HCT116 (cell line): ENCODE results near the gene CDH1. TPM values are rescaled to one million over a fixed set of nuclear protein-coding genes. Genes with fewer than 3 reads are reported as not detected.
A peak's percentile ranks its signal among the peaks of the same experiment; 100 is the strongest.

ENCODE experiments used
- ATAC-seq: fragments of 200-7000 bp; cut with Tn5 transposase; 2 replicates; pipeline ENCODE4 v1.9.1; 2020; ENCODE audit warnings: mild to moderate bottlenecking, moderate library complexity
- BruUV-seq: library from RNA; stranded (reverse); fragments of 400-500 nt; replicated peaks from 2 replicates; lab custom pipeline; 2021; lab: Mats Ljungman, UMichigan
- CTCF ChIA-PET: fragments of 300-600 bp; sonication (Branson Sonifier 250); formaldehyde crosslinking; loops from one replicate; lab custom pipeline; 2021; ENCODE audit warnings: antibody characterized with exemption; lab: Charles Lee
- POLR2A ChIA-PET: fragments of 300-600, 350-600 bp; sonication (Branson Sonifier 250); formaldehyde crosslinking; loops from one replicate; lab custom pipeline; 2021; ENCODE audit warnings: antibody characterized with exemption; lab: Charles Lee
- RAD21 ChIA-PET, 2 experiments: fragments of 300-600 bp; sonication (Branson Sonifier 250); formaldehyde crosslinking; loops; one replicate each; lab custom pipeline; 2023; ENCODE audit warnings: low total read pairs in 2 of 2; ENCODE audit not compliant: uncharacterized antibody in 2 of 2, unreplicated experiment in 2 of 2, low non-redundant PET in 1 of 2; lab: Charles Lee
- DNase-seq: peaks from one replicate; pipeline ENCODE4 v3.0.0-alpha.2; 2010; ENCODE audit warnings: low read depth, low spot score
- H2AFZ ChIP-seq: fragments of 200-600 bp; shearing (Covaris generic), sonication (generic); 2 replicates; pipeline ENCODE4 v1.6.1; 2017; ENCODE audit warnings: low read depth, mixed run types, mixed read lengths, antibody characterized with exemption, low read length; ENCODE audit not compliant: poor library complexity, severe bottlenecking
- H3K27ac ChIP-seq: 2 replicates; pipeline ENCODE4 v1.5.1; 2012; ENCODE audit warnings: low read depth, low read length
- H3K27me3 ChIP-seq: fragments of 200-600 bp; sonication (generic); 2 replicates; pipeline ENCODE4 v1.6.1; 2016; ENCODE audit warnings: mixed run types, low read length, mixed read lengths; ENCODE audit not compliant: insufficient read depth
- H3K36me3 ChIP-seq, 2 experiments: fragments of 200-500 bp in 1 of 2; fragments of 200-600 bp in 1 of 2; sonication (Bioruptor generic) in 1 of 2; sonication (generic) in 1 of 2; 2 replicates each; pipeline versions ENCODE4 v1.5.1 to v1.6.1; 2014 to 2016; ENCODE audit warnings: low read length in 2 of 2, inconsistent platforms in 1 of 2, mixed read lengths in 1 of 2, mixed run types in 1 of 2; ENCODE audit not compliant: insufficient read depth in 2 of 2, control insufficient read depth in 1 of 2
- H3K4me1 ChIP-seq, 2 experiments: fragments of 200-600 bp in 1 of 2; sonication (generic) in 1 of 2; 2 replicates each; pipeline versions ENCODE4 v1.5.1 to v1.6.1; 2012 to 2017; ENCODE audit warnings: low read length in 2 of 2, inconsistent platforms in 1 of 2, mild to moderate bottlenecking in 1 of 2, mixed read lengths in 1 of 2, mixed run types in 1 of 2, moderate library complexity in 1 of 2; ENCODE audit not compliant: insufficient read depth in 2 of 2, control insufficient read depth in 1 of 2
- H3K4me2 ChIP-seq: fragments of 200-600 bp; sonication (generic); 2 replicates; pipeline ENCODE4 v1.6.1; 2017; ENCODE audit warnings: mixed run types, low read length, mixed read lengths
- H3K4me3 ChIP-seq, 2 experiments: fragments of 200-600 bp in 1 of 2; sonication (generic) in 1 of 2; replicated peaks in 1 of 2; 2 replicates each; pipeline ENCODE4 v1.5.1; 2011 to 2016; ENCODE audit warnings: low read length in 2 of 2, control low read depth in 1 of 2, low read depth in 1 of 2, mild to moderate bottlenecking in 1 of 2, mixed read lengths in 1 of 2, mixed run types in 1 of 2
- H3K79me2 ChIP-seq: fragments of 200-600 bp; sonication (generic); 2 replicates; pipeline ENCODE4 v1.6.1; 2017; ENCODE audit warnings: mild to moderate bottlenecking, mixed run types, low read length, moderate library complexity, mixed read lengths; ENCODE audit not compliant: insufficient read depth
- H3K9ac ChIP-seq: fragments of 200-600 bp; sonication (generic); 2 replicates; pipeline ENCODE4 v1.6.1; 2016; ENCODE audit warnings: low read length, mixed read lengths
- H3K9me2 ChIP-seq: fragments of 200-600 bp; sonication (generic), shearing (Covaris generic); 2 replicates; pipeline ENCODE4 v1.6.1; 2017; ENCODE audit warnings: mixed run types, mild to moderate bottlenecking, moderate library complexity; ENCODE audit not compliant: insufficient read depth
- H3K9me3 ChIP-seq, 2 experiments: fragments of 200-500 bp in 1 of 2; fragments of 200-600 bp in 1 of 2; sonication (Bioruptor generic) in 1 of 2; sonication (generic) in 1 of 2; 2 replicates each; pipeline ENCODE4 v1.6.1; 2014 to 2017; ENCODE audit warnings: low read length in 2 of 2, mixed read lengths in 2 of 2, inconsistent platforms in 1 of 2, low read depth in 1 of 2, mild to moderate bottlenecking in 1 of 2, mixed run types in 1 of 2, moderate library complexity in 1 of 2; ENCODE audit not compliant: control insufficient read depth in 1 of 2, insufficient read depth in 1 of 2
- H4K20me1 ChIP-seq: fragments of 200-600 bp; sonication (generic), shearing (Covaris generic); 2 replicates; pipeline ENCODE4 v1.6.1; 2017; ENCODE audit warnings: mixed run types, mild to moderate bottlenecking, moderate library complexity; ENCODE audit not compliant: insufficient read depth
- ATF3 ChIP-seq: IDR thresholded peaks from 2 replicates; pipeline ENCODE4 v1.6.1; 2012
- CBX3 ChIP-seq: IDR thresholded peaks from 2 replicates; pipeline ENCODE4 v1.6.1; 2012; ENCODE audit warnings: low read depth
- CTCF ChIP-seq, 3 experiments: fragments of 200-600 bp in 1 of 3; sonication (generic) in 1 of 3; IDR thresholded peaks in 2 of 3; conservative IDR thresholded peaks in 1 of 3; 2 replicates each; pipeline ENCODE4 v1.5.1; 2012 to 2017; ENCODE audit warnings: low read depth in 2 of 3, low read length in 2 of 3, antibody characterized with exemption in 1 of 3, borderline replicate concordance in 1 of 3, control low read depth in 1 of 3, mild to moderate bottlenecking in 1 of 3, mixed read lengths in 1 of 3, mixed run types in 1 of 3, moderate library complexity in 1 of 3; ENCODE audit not compliant: insufficient read depth in 1 of 3
- EGR1 ChIP-seq: IDR thresholded peaks from 2 replicates; pipeline ENCODE4 v1.6.1; 2012; ENCODE audit warnings: low read depth
- ELF1 ChIP-seq: IDR thresholded peaks from 2 replicates; pipeline ENCODE4 v1.6.1; 2012; ENCODE audit warnings: low read depth, borderline replicate concordance
- EZH2 ChIP-seq: fragments of 200-600 bp; sonication (generic); IDR thresholded peaks from 2 replicates; pipeline ENCODE4 v1.6.1; 2017; ENCODE audit warnings: antibody characterized with exemption, mixed run types
- FOSL1 ChIP-seq: IDR thresholded peaks from 2 replicates; pipeline ENCODE4 v1.6.1; 2012; ENCODE audit warnings: low read depth
- JUND ChIP-seq: IDR thresholded peaks from 2 replicates; pipeline ENCODE4 v1.6.1; 2012
- MAX ChIP-seq: IDR thresholded peaks from 2 replicates; pipeline ENCODE4 v1.6.1; 2012
- POLR2AphosphoS5 ChIP-seq: IDR thresholded peaks from 2 replicates; pipeline ENCODE4 v1.6.1; 2011; ENCODE audit warnings: mild to moderate bottlenecking, low read depth, low read length, moderate library complexity
- RAD21 ChIP-seq: IDR thresholded peaks from 2 replicates; pipeline ENCODE4 v1.6.1; 2012; ENCODE audit warnings: low read depth, mild to moderate bottlenecking
- SIN3A ChIP-seq: IDR thresholded peaks from 2 replicates; pipeline ENCODE4 v1.6.1; 2012; ENCODE audit warnings: low read depth
- SRF ChIP-seq: IDR thresholded peaks from 2 replicates; pipeline ENCODE4 v1.6.1; 2012; ENCODE audit warnings: low read depth
- TCF7L2 ChIP-seq: IDR thresholded peaks from 2 replicates; pipeline ENCODE4 v1.7.0; 2011; ENCODE audit warnings: borderline replicate concordance, inconsistent platforms; ENCODE audit not compliant: insufficient read depth, insufficient read length; ENCODE audit errors: extremely low read depth
- YY1 ChIP-seq: IDR thresholded peaks from 2 replicates; pipeline ENCODE4 v1.6.1; 2011; ENCODE audit warnings: low read length, low read depth, moderate library complexity, mild to moderate bottlenecking; ENCODE audit not compliant: insufficient replicate concordance; ENCODE audit errors: extremely low read depth
- ZBTB33 ChIP-seq: IDR thresholded peaks from 2 replicates; pipeline ENCODE4 v1.6.1; 2011; ENCODE audit warnings: mild to moderate bottlenecking, low read length, moderate library complexity; ENCODE audit not compliant: insufficient replicate concordance; ENCODE audit errors: extremely low read depth
- ZNF274 ChIP-seq: fragments of 200-500 bp; sonication (Bioruptor generic); IDR thresholded peaks from 2 replicates; pipeline ENCODE4 v1.6.1; 2014; ENCODE audit warnings: mild to moderate bottlenecking, low read depth, low read length, inconsistent platforms
- intact Hi-C: fragments of 100-400 bp; cut with micrococcal nuclease; formaldehyde crosslinking; loops from 2 replicates; pipeline ENCODE4 v1.10.0; 2022
- total RNA-seq: library from RNA; stranded (reverse); gene quantifications from one replicate; pipeline ENCODE4 v1.2.1, GENCODE V29; 2021; ENCODE audit not compliant: unreplicated experiment

Gene CDH1
- total RNA-seq, 1 experiment from 2014 or later: 73.2 TPM

- H3K4me2 ChIP-seq: no peak overlapping the region
- TF ChIP-seq ATF3: no peak
- TF ChIP-seq FOSL1: no peak
- no peak for TF ChIP-seq JUND
- TF ChIP-seq ELF1: no peak
- no peak for TF ChIP-seq EGR1
- no peak for TF ChIP-seq RAD21
- TF ChIP-seq SIN3A: no peak
- no peak for TF ChIP-seq CTCF (IDR thresholded peaks at IDR 0.05 in 2 of 3, conservative IDR thresholded peaks at IDR 0.05 in 1 of 3; ENCODE audit: borderline replicate concordance in 1 of 3, insufficient read depth in 1 of 3, low read depth in 2 of 3, low read length in 2 of 3)
- TF ChIP-seq POLR2AphosphoS5: no peak
- TF ChIP-seq ZNF274: no peak
- no peak for TF ChIP-seq EZH2
- no peak for TF ChIP-seq MAX
- no peak for TF ChIP-seq TCF7L2
- no peak for TF ChIP-seq SRF
- no peak for TF ChIP-seq YY1
- no peak for TF ChIP-seq ZBTB33
- no peak for TF ChIP-seq CBX3
- H4K20me1 ChIP-seq: no peaks in the 10 kb centered on the region
- intact Hi-C loops: no loop called here
- TSS peak; percentile 16 for BruUV-seq
- H3K9me2 ChIP-seq: no peaks in the 10 kb centered on the region
- no peak overlapping the region for H3K4me3 ChIP-seq
- peaks cover 0 to 17% of the 10 kb centered on the region in 2 experiments; a peak in 2 of 4 replicates for H3K4me1 ChIP-seq
- no peaks in the 10 kb centered on the region for H3K27me3 ChIP-seq
- no peak overlapping the region for H2AFZ ChIP-seq
- H3K36me3 ChIP-seq: peaks cover 8 to 18% of the 10 kb centered on the region in 2 experiments; a peak in 3 of 4 replicates
- ATAC-seq (no peak), DNase-seq (no peak)
- no peaks in the 10 kb centered on the region for H3K9me3 ChIP-seq
- no peaks in the 10 kb centered on the region for H3K79me2 ChIP-seq
- ChIA-PET CTCF (no interaction called here), POLR2A (no interaction called here), RAD21 (interaction anchor here in 1 of 2 experiments (1.0 kb wide), 1 partner anchor 109 kb away, joined by 3 read pairs; no protein-coding TSS in a partner anchor)
- no peak overlapping the region for H3K27ac ChIP-seq
- no peak overlapping the region for H3K9ac ChIP-seq
These were observed 37.0 kb upstream of the CDH1 start for GRCh38 chr16:68700120-68700519.
